HepG2 (cell line): Measurements from ENCODE around the gene INPP4B. TPM values are rescaled to one million over a fixed set of nuclear protein-coding genes. Genes with fewer than 3 reads are reported as not detected.

ENCODE experiments used
- ATAC-seq: fragments of 200-7000 bp; cut with Tn5 transposase; 3 replicates; pipeline ENCODE4 v1.9.1; 2020; ENCODE audit warnings: mild to moderate bottlenecking, moderate library complexity
- BruUV-seq: library from RNA; stranded (reverse); fragments of 400-500 nt; replicated peaks from 2 replicates; lab custom pipeline; 2021; lab: Mats Ljungman, UMichigan
- CTCF ChIA-PET: fragments of 300-600 bp; formaldehyde crosslinking; extraction: SDS; loops from one replicate; lab custom pipeline; 2021; ENCODE audit warnings: low total read pairs, inconsistent platforms, low intra/inter-chr PET ratio; lab: Yijun Ruan, JAX
- POLR2A ChIA-PET: fragments of 350-600 bp; sonication (Branson Sonifier 250); formaldehyde crosslinking; loops from one replicate; lab custom pipeline; 2020; ENCODE audit warnings: antibody characterized with exemption, inconsistent platforms; lab: Yijun Ruan, JAX
- DNase-seq: peaks from one replicate; pipeline ENCODE4 v3.0.0-alpha.2; 2015; ENCODE audit warnings: low spot score
- FAIRE-seq: peaks from 3 replicates; lab custom pipeline; 2011; peaks lifted over from hg19 to GRCh38; lab: Jason Lieb, UNC
- H2AFZ ChIP-seq: one replicate; pipeline ENCODE4 v1.6.1; 2011; ENCODE audit warnings: low read length, inconsistent platforms
- H3K27ac ChIP-seq: fragments of 300-600 bp; 3 replicates; pipeline ENCODE4 v1.8.0; 2011; ENCODE audit warnings: mixed run types, mild to moderate bottlenecking, mixed read lengths, low read length, inconsistent platforms; ENCODE audit not compliant: insufficient read depth; ENCODE audit errors: extremely low read length
- H3K27me3 ChIP-seq, 2 experiments: fragments of 200-600 bp in 1 of 2; 2 replicates in 1 of 2; 3 replicates in 1 of 2; pipeline versions ENCODE4 v1.6.0 to v1.8.0; 2011; ENCODE audit warnings: low read length in 2 of 2, mild to moderate bottlenecking in 2 of 2, moderate library complexity in 2 of 2, inconsistent platforms in 1 of 2; ENCODE audit not compliant: insufficient read depth in 2 of 2, control insufficient read depth in 1 of 2
- H3K36me3 ChIP-seq, 2 experiments: fragments of 200-600 bp in 1 of 2; replicated peaks in 1 of 2; 2 replicates in 1 of 2; 3 replicates in 1 of 2; pipeline versions ENCODE4 v1.5.1 to v1.8.0; 2011; ENCODE audit warnings: low read length in 2 of 2, inconsistent platforms in 1 of 2; ENCODE audit not compliant: insufficient read depth in 2 of 2, control insufficient read depth in 1 of 2
- H3K4me1 ChIP-seq: 2 replicates; pipeline ENCODE4 v1.5.1; 2012; ENCODE audit warnings: low read length, inconsistent platforms; ENCODE audit not compliant: insufficient read depth
- H3K4me2 ChIP-seq: 2 replicates; pipeline ENCODE4 v1.6.0; 2011; ENCODE audit warnings: low read depth, low read length, inconsistent platforms
- H3K4me3 ChIP-seq, 3 experiments: fragments of 200-600 bp in 1 of 3; sonication (generic), shearing (Covaris generic) in 1 of 3; replicated peaks in 1 of 3; 2 replicates each; pipeline ENCODE4 v1.5.1; 2011 to 2016; ENCODE audit warnings: low read length in 3 of 3, inconsistent platforms in 2 of 3, low read depth in 2 of 3, mild to moderate bottlenecking in 2 of 3, control low read depth in 1 of 3, mixed read lengths in 1 of 3; ENCODE audit not compliant: insufficient read depth in 1 of 3
- H3K79me2 ChIP-seq: one replicate; pipeline ENCODE4 v1.6.1; 2011; ENCODE audit warnings: low read length, inconsistent platforms; ENCODE audit not compliant: insufficient read depth
- H3K9ac ChIP-seq: 2 replicates; pipeline ENCODE4 v1.6.0; 2011; ENCODE audit warnings: mild to moderate bottlenecking, low read depth, low read length, inconsistent platforms; ENCODE audit not compliant: insufficient read depth
- H3K9me3 ChIP-seq: 2 replicates; pipeline ENCODE4 v1.5.1; 2012; ENCODE audit warnings: mild to moderate bottlenecking, low read length
- H4K20me1 ChIP-seq: 2 replicates; pipeline ENCODE4 v1.6.0; 2011; ENCODE audit warnings: inconsistent platforms, mild to moderate bottlenecking, low read length, moderate library complexity; ENCODE audit not compliant: insufficient read depth
- GABPB1 ChIP-seq: IDR thresholded peaks from 2 replicates; pipeline ENCODE4 v1.6.1; 2016; ENCODE audit warnings: mild to moderate bottlenecking, missing genetic modification reagents, moderate library complexity, missing compliant biosample characterization
- GFI1 ChIP-seq: sonication (generic); formaldehyde crosslinking; IDR thresholded peaks from 2 replicates; pipeline ENCODE4 v1.5.0; 2020; ENCODE audit warnings: missing genetic modification reagents, mild to moderate bottlenecking, borderline replicate concordance
- HES4 ChIP-seq: sonication (generic); formaldehyde crosslinking; IDR thresholded peaks from 2 replicates; pipeline ENCODE4 v1.9.0; 2021; ENCODE audit warnings: mild to moderate bottlenecking, missing genetic modification reagents, borderline replicate concordance
- KDM3A ChIP-seq: IDR thresholded peaks from 2 replicates; pipeline ENCODE4 v1.6.1; 2018; ENCODE audit warnings: low read depth, missing compliant biosample characterization
- ZNF225 ChIP-seq: sonication (generic); formaldehyde crosslinking; IDR thresholded peaks from 2 replicates; pipeline ENCODE4 v1.4.0; 2020; ENCODE audit warnings: mild to moderate bottlenecking, missing genetic modification reagents
- ZNF260 ChIP-seq: sonication (generic); formaldehyde crosslinking; IDR thresholded peaks from 2 replicates; pipeline ENCODE4 v1.4.0; 2020; ENCODE audit warnings: missing genetic modification reagents, low read depth, mild to moderate bottlenecking, borderline replicate concordance
- ZNF333 ChIP-seq: sonication (generic); formaldehyde crosslinking; IDR thresholded peaks from 2 replicates; pipeline ENCODE4 v1.4.0; 2020; ENCODE audit warnings: mild to moderate bottlenecking, missing genetic modification reagents, borderline replicate concordance
- ZNF629 ChIP-seq: sonication (generic); formaldehyde crosslinking; conservative IDR thresholded peaks from 2 replicates; pipeline ENCODE4 v1.5.0; 2020; ENCODE audit warnings: missing genetic modification reagents
- ZNF782 ChIP-seq: sonication (generic); formaldehyde crosslinking; IDR thresholded peaks from 2 replicates; pipeline ENCODE4 v1.4.0; 2020; ENCODE audit warnings: missing genetic modification reagents, mild to moderate bottlenecking, borderline replicate concordance
- ZSCAN30 ChIP-seq: sonication (generic); formaldehyde crosslinking; IDR thresholded peaks from 2 replicates; pipeline ENCODE4 v1.5.0; 2020; ENCODE audit warnings: mild to moderate bottlenecking, missing genetic modification reagents
- WGBS: methylation state at CpG from one replicate; pipeline ENCODE4 v1.1.6; 2017; ENCODE audit warnings: low lambda C conversion rate; 5-methylcytosine and 5-hydroxymethylcytosine counted together
- in situ Hi-C: cut with HindIII; loops from 2 replicates; pipeline ENCODE4 v1.10.0; 2017; ENCODE audit warnings: low pct_unique_long_range_greater_than_20kb; ENCODE audit not compliant: extremely low pct_ligation_motif_present
- intact Hi-C: fragments of 100-400 bp; cut with micrococcal nuclease; formaldehyde crosslinking; loops from one replicate; pipeline ENCODE4 v1.10.0; 2022; ENCODE audit not compliant: unreplicated experiment
- polyA plus RNA-seq, 8 experiments: library from polyadenylated mRNA; depleted of rRNA in 3 of 8; stranded (reverse) in 7 of 8; unstranded in 1 of 8; fragments of >200 nt; fragmentation: Illumina TruSeq in 4 of 8; extraction: Trizol in 4 of 8; gene quantifications; 2 replicates each; pipeline versions ENCODE4 v1.2.1 to v1.2.3, GENCODE V29; 2011 to 2016; ENCODE audit warnings: low read depth in 4 of 8, missing spikeins in 1 of 8, mixed read lengths in 1 of 8; ENCODE audit not compliant: insufficient read depth in 1 of 8
- total RNA-seq, 5 experiments: library from RNA; depleted of rRNA; stranded (reverse); fragments of >200 nt; fragmentation: Illumina TruSeq; extraction: Trizol; gene quantifications; 2 replicates each; pipeline ENCODE4 v1.2.3, GENCODE V29; 2016; ENCODE audit warnings: low read depth in 1 of 5
- TF ChIP-seq, protein P1 (sequence below): sonication (generic); formaldehyde crosslinking; IDR thresholded peaks from 2 replicates; pipeline ENCODE4 v1.9.0; 2022; ENCODE audit warnings: low read depth, missing genetic modification reagents
- TF ChIP-seq, protein P2 (sequence below): sonication (generic); formaldehyde crosslinking; IDR thresholded peaks from 2 replicates; pipeline ENCODE4 v1.5.1; 2020; ENCODE audit warnings: missing genetic modification reagents, mild to moderate bottlenecking, borderline replicate concordance
- TF ChIP-seq, protein P3 (sequence below): sonication (generic); formaldehyde crosslinking; IDR thresholded peaks from 2 replicates; pipeline ENCODE4 v1.8.1; 2023; ENCODE audit warnings: mild to moderate bottlenecking, missing genetic modification reagents, borderline replicate concordance

The INPP4B gene
- total and polyA plus RNA-seq, 2 of the 13 experiments (the other 11 are each of a cell fraction or from before 2014, with no cell fraction given): not detected

DNA sequence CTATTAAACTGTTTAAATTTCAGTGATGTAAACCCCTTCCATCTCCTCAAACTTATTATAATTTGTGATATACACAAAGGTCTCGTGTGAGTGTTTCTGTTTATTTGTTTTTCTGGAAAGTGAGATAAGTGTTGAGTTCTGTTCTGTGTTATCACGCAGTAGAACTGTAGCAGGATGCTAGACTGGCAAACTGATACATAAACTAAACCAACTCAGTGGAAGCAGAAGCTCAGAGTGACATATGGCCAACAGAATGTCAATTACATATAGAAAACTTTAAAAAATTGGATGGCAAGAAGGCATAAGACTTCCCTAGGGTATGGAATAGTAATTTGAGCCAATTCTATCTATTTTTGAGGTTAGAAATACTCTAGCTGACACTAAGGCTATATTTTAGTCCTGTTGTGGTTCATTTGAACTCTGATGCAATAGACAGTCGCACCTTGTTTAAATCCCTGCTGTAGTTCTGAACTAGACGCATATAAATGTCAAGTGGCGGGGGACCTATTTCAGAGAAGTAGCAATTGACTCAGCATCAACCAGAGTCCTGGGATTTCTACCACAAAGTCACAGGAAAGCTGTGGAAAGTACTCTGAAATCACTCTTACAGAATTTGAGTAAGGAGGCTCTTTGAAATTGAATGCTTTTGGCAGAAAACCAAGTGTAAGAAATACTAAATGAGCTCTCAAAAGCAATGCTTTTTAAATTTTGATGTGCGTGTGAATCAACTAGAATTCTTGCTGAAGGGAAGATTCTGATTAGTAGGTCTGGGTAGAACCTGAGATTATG, 294.4 kb downstream of the INPP4B start:
- no TSS peak for BruUV-seq
- Histone ChIP-seq H3K36me3 (no peaks in the 10 kb centered on the region), H4K20me1 (no peaks in the 10 kb centered on the region), H2AFZ (no peak overlapping the region), H3K9me3 (no peaks in the 10 kb centered on the region), H3K4me3 (no peak overlapping the region), H3K27me3 (no peaks in the 10 kb centered on the region), H3K4me2 (no peak overlapping the region), H3K27ac (no peak overlapping the region), H3K4me1 (no peaks in the 10 kb centered on the region), H3K79me2 (no peaks in the 10 kb centered on the region), H3K9ac (no peak overlapping the region)
- DNase-seq (no peak), ATAC-seq (no peak), FAIRE-seq (no peak)
- WGBS: 6% methylated on average over 6 of the region's 6 CpGs
- CTCF ChIA-PET: no interaction called here
- intact Hi-C loops (no loop called here), in situ Hi-C loops (no loop called here)
- POLR2A ChIA-PET: no interaction called here
- TF ChIP-seq ZNF629: no peak
- no peak for TF ChIP-seq GFI1 (CRISPR knock-in tag)
- no peak for TF ChIP-seq GABPB1 (CRISPR knock-in tag)

DNA sequence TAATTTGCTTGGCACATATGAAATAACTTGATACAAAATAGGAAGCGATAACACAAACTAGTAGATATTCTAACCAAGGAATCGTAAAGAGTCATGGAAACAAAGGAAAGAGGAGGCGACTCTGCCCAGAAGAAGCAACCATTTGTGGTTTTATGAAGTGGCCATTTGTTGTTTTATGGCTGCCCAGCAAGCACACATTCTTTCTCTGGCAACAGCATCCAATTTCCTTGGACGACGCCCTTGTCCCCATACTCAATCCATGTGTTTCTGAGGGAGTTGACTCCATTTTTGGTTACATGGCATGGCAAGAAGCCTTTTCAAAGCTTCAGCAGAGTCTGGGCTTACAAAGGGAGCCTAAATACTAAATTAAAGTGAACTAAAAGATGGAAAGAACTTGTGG, 295.1 kb downstream of the INPP4B start:
- no peaks in the 10 kb centered on the region for H3K4me1 ChIP-seq
- H3K27me3 ChIP-seq: no peaks in the 10 kb centered on the region
- H3K9me3 ChIP-seq: no peaks in the 10 kb centered on the region; the same call in 1 of the 2 replicates
- H2AFZ ChIP-seq: no peak overlapping the region
- DNase-seq (no peak), FAIRE-seq (no peak), ATAC-seq (no peak)
- ChIA-PET POLR2A (no interaction called here), CTCF (no interaction called here)
- H3K4me2 ChIP-seq: no peak overlapping the region
- no peak overlapping the region for H3K4me3 ChIP-seq
- no peak overlapping the region for H3K9ac ChIP-seq
- in situ Hi-C loops: no loop called here
- no peaks in the 10 kb centered on the region for H4K20me1 ChIP-seq
- no peak overlapping the region for H3K27ac ChIP-seq
- intact Hi-C loops: no loop called here
- BruUV-seq: no TSS peak
- no peaks in the 10 kb centered on the region for H3K79me2 ChIP-seq
- 20% methylated on average over 5 of the region's 5 CpGs for WGBS
- H3K36me3 ChIP-seq: no peaks in the 10 kb centered on the region
- TF ChIP-seq ZNF782 (CRISPR knock-in tag): no peak
- TF ChIP-seq, protein P1, sequence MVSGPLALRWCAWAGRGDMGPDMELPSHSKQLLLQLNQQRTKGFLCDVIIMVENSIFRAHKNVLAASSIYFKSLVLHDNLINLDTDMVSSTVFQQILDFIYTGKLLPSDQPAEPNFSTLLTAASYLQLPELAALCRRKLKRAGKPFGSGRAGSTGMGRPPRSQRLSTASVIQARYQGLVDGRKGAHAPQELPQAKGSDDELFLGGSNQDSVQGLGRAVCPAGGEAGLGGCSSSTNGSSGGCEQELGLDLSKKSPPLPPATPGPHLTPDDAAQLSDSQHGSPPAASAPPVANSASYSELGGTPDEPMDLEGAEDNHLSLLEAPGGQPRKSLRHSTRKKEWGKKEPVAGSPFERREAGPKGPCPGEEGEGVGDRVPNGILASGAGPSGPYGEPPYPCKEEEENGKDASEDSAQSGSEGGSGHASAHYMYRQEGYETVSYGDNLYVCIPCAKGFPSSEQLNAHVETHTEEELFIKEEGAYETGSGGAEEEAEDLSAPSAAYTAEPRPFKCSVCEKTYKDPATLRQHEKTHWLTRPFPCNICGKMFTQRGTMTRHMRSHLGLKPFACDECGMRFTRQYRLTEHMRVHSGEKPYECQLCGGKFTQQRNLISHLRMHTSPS (CRISPR knock-in tag): no peak
- no peak for TF ChIP-seq ZNF333 (CRISPR knock-in tag)
- TF ChIP-seq, protein P2, sequence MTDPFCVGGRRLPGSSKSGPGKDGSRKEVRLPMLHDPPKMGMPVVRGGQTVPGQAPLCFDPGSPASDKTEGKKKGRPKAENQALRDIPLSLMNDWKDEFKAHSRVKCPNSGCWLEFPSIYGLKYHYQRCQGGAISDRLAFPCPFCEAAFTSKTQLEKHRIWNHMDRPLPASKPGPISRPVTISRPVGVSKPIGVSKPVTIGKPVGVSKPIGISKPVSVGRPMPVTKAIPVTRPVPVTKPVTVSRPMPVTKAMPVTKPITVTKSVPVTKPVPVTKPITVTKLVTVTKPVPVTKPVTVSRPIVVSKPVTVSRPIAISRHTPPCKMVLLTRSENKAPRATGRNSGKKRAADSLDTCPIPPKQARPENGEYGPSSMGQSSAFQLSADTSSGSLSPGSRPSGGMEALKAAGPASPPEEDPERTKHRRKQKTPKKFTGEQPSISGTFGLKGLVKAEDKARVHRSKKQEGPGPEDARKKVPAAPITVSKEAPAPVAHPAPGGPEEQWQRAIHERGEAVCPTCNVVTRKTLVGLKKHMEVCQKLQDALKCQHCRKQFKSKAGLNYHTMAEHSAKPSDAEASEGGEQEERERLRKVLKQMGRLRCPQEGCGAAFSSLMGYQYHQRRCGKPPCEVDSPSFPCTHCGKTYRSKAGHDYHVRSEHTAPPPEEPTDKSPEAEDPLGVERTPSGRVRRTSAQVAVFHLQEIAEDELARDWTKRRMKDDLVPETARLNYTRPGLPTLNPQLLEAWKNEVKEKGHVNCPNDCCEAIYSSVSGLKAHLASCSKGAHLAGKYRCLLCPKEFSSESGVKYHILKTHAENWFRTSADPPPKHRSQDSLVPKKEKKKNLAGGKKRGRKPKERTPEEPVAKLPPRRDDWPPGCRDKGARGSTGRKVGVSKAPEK (CRISPR knock-in tag): no peak
- no peak for TF ChIP-seq ZSCAN30 (CRISPR knock-in tag)
- TF ChIP-seq, protein P3, sequence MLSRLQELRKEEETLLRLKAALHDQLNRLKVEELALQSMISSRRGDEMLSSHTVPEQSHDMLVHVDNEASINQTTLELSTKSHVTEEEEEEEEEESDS (CRISPR knock-in tag): no peak
- TF ChIP-seq KDM3A (CRISPR knock-in tag): no peak
- TF ChIP-seq ZNF225 (CRISPR knock-in tag): no peak
- TF ChIP-seq ZNF260 (CRISPR knock-in tag): no peak
- TF ChIP-seq HES4: no peak
